Left hindlimb (tissue), 1 donor: Measurements from ENCODE around the gene DOCK1.
A peak's percentile ranks its signal among the peaks of the same experiment; 100 is the strongest.
"Not testable (repeated sequence)": the region's sequence is repeated elsewhere in the genome, so short reads cannot be mapped to it uniquely, and the experiment has no call there.

Experiments used
- DNase-seq: peaks from one replicate; pipeline ENCODE4 v3.0.0-alpha.2; 2018

The DOCK1 gene

GRCh38 chr10:126904818-126905701, at the start of gene DOCK1:
Gene DOCK1 (plus strand): TSS chr10:126905428. CDS start chr10:126905518, 90 bp downstream.
- DNase-seq: peak; percentile 87

GRCh38 chr10:126857178-126857806, 47.9 kb upstream of the DOCK1 start:
- no peak for DNase-seq

DNA sequence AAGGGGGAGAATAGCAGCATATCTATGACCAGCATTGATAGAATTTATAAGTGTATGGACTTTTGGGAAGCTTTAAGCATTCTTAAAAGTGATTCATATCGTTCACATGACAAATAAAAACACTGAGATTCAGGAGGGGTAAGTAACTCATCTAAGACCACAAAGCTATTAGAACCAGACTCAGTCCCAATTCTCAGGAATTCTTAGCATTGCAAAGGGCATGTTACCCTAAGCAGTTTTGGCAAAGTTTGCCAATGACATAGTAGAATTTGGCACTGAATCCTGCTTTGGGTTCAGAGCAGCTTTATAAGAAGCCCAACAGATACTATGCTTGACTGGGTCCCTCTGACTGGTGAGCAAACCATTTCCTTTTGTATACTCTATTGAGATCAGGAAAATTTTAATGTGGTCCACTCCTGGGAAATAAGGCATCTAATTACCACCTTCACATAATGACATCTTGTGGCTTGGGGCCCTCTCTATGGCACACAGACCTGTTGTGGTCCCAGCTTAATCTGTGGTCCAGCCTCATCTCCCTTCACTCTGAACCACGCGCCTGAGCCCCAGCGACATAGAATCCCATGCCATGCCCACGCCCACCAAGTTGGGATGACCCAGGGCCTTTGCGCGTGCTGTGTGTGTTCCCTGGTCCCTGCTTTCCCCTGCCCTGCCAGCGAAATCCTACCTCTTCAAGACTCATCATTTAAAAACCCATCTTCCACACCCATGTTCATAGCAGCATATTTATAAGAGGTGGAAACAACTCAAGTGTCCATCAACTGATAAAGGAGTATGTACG, 37.5 kb upstream of the DOCK1 start:
- DNase-seq: no peak

- DNase-seq: no peak
Observed at GRCh38 chr10:126868371-126868770, 36.9 kb upstream of the DOCK1 start.

DNA sequence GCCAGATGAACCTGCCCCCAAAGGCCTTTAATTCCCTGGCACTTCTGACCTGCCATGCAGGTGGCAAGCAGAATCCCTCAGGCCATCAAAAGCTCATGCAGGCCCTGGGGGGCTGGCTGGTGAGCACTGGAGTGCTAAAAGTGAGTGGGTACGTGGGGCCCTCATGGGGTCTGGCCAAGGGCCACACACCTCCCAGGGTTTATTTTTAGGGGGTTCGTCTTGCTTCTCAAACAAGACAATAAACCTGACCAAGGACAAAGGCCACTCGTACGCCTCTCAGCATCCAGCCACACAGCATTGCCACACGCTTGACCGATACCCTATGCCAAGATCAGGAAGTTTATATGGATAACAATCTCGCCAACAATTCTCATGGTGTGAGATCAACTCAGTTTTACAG, 33.1 kb upstream of the DOCK1 start:
- no peak for DNase-seq

- DNase-seq: no peak
Observed at GRCh38 chr10:126872768-126873167, 32.5 kb upstream of the DOCK1 start.

GRCh38 chr10:126876456-126876855, 28.8 kb upstream of the DOCK1 start:
- DNase-seq: no peak

DNA sequence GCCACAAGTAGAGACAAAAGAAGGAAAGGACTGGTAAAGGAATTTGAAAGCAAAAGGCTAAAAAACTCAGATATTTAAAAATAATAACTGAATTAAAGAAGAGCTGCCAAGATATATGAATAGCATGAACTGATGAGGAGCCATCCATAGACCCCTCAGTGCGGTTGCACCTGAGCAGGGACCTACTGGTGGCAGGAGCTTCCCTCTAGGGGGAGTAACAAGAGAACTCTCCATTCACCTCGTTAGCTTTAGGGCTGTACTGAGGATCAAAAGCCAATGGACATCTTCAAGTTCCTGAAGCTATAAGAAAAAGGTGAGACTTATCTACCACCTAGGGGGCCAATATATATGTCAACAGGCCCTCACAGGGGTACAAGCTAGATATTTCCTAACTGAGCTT, 27.8 kb upstream of the DOCK1 start:
- no peak for DNase-seq

GRCh38 chr10:126878594-126878993, 26.6 kb upstream of the DOCK1 start:
- DNase-seq: no peak

DNA sequence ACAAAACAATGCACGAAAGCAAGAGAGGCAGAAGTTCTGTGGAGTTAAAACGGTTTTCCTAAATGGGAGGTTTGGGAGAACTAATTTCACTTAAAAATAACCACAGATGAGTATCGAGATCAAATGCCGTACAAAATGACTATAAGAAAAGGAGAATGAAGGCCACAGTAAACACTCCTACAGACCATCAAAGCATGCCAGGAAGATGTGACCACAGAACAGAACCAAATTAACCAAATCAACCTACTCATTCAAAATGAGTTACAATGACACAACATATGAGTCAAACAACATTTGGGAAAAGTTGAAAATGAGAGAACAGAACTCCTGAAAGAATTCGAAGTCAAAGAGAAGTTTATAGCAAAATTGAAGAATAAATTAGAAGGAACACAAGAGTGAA, 24.3 kb upstream of the DOCK1 start:
- no peak for DNase-seq

GRCh38 chr10:126882055-126882454, 23.2 kb upstream of the DOCK1 start:
- not testable (repeated sequence) for DNase-seq

DNA sequence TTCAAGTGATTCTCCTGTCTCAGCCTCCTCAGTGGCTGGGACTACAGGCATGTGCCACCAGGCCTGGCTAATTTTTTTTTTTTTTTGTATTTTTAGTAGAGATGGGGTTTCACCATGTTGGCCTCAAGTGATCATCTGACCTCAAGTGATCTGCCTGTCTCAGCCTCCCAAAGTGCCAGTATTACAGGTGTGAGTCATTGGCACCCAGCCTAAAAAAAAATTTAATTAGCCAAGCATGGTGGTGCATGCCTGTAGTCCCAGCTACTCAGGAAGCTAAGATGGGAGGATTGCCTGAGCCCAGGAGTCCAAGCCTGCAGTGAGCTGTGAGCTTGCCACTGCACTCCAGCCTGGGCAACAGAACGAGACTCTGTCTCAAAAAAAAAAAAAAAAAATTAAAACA, 16.8 kb upstream of the DOCK1 start:
- not testable (repeated sequence) for DNase-seq

GRCh38 chr10:126889421-126889820, 15.8 kb upstream of the DOCK1 start:
- no peak for DNase-seq

DNA sequence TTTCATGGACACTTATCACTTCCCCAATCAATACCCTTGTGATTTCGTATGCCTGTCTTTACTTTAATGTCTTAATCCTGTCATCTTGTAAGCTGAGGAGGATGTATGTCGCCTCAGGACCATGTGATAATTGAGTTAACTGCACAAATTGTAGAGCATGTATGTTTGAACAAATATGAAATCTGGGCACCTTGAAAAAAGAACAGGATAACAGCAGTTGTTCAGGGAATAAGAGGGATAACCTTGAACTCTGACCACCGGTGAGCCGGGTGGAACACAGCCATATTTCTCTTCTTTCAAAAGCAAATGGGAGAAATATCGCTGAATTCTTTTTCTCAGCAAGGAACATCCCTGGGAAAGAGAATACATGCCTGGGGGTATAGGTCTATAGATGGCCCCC, 14.4 kb upstream of the DOCK1 start:
- not testable (repeated sequence) for DNase-seq

GRCh38 chr10:126892226-126893175, 12.7 kb upstream of the DOCK1 start:
- DNase-seq: no peak

DNA sequence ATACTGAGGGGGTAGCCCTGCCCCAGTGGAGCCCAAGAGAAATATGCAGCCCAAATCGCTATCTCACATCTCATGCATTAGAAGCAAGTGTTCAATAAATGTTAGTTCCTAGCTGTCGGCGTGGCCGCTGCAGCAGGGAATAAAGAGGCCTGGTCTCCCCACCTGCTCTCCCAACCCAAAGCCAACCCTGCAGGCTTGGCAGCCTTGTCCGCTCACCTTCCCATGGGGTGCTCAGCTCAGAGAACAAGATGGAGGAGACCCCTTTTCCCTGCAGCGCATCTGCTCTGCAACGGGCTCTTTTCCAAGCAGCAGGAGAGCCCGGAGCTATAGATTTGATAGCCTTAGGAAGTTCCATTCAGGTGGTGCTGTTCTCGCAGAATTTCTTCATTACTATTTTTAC, 12.0 kb upstream of the DOCK1 start:
- no peak for DNase-seq

DNA sequence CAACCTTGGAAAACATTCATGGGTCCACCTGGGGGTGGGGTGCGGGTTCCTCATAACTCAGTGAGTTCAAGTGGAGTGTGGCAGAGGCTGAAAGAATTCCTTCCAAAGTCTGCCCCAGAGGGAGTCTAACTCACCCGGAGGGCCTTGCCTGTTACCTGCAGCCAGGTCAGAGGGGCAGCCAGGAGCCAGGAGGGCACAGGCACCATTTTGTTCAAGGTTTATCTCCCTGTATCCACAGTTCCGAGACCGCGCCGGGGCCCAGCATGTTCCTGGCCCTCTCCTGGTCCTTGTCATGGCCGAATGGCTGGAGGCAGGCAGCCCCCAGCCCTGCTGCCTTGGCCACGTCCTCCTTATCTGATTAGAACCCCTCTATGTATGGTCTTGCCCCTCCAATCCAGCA, 11.4 kb upstream of the DOCK1 start:
- DNase-seq: no peak

GRCh38 chr10:126895214-126895781, 9.9 kb upstream of the DOCK1 start:
- no peak for DNase-seq

DNA sequence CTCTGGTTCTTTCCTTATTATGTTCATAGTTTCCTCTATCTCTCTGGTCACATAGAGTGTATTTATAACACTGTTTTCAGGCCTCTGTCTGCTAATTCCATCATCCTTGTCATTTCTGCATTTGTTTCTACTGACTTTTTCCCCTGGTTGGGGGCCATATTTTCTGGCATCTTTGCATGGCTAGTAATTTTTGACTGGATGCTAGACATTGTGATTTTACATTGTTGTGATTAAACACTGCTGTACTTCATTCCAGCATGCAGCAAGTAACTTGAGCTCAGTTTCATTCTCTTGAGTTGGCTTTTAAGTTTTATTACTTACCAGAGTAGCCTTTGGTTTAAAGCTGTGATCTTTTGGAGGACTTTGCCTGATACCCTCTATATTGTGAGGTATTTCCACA, 6.8 kb upstream of the DOCK1 start:
- DNase-seq: no peak

- not testable (repeated sequence) for DNase-seq
Observed at GRCh38 chr10:126899529-126899928, 5.7 kb upstream of the DOCK1 start.

- no peak for DNase-seq
Observed at GRCh38 chr10:126902157-126902556, 3.1 kb upstream of the DOCK1 start.
